ENCODE results near the gene RWDD3.

Gene RWDD3

DNA sequence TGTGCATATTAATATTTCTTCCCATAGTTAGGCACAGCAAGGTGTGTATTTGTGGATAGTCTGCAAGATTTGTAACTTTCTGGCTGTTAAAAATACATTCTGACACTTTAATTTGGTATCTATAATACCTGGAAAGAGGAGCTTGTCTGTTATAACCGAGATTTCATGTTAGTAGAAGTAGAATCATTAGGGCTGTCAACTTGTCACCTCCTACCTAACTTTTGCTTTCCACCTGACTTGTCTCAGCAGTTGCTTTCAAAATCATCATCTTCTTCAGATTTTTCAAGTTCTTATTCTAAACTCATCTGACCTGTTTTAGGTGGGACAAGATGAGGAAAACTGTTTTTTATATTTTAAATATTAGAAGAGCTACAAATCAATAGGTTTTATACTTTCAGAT is 11.0 kb downstream of the RWDD3 start:
- no peak for DNase-seq
- Histone ChIP-seq H4K5ac (ENCODE audit: low read length) (no peak overlapping the region), H3K79me2 (ENCODE audit: control insufficient read depth, insufficient read depth, low read length) (no peaks in the 10 kb centered on the region), H3K18ac (ENCODE audit: low read length) (no peak overlapping the region), H3K27me3 (ENCODE audit: insufficient read depth, low read length, poor library complexity) (no peaks in the 10 kb centered on the region), H3K56ac (ENCODE audit: low read length) (no peak overlapping the region), H3K4ac (ENCODE audit: low read depth, low read length) (no peak overlapping the region), H2AK5ac (ENCODE audit: low read length) (no peak overlapping the region), H3K23ac (ENCODE audit: low read length) (no peak overlapping the region), H3K4me3 (ENCODE audit: low read length) (no peak overlapping the region), H3K36me3 (ENCODE audit: control insufficient read depth, insufficient read depth, low read length) (peaks cover 1% of the 10 kb centered on the region), H3K9ac (ENCODE audit: low read length) (no peak overlapping the region), H3K27ac (ENCODE audit: low read depth, low read length) (no peak overlapping the region), H3K4me2 (ENCODE audit: low read length) (no peak overlapping the region), H2BK15ac (replicated peaks; ENCODE audit: low read depth) (no peak overlapping the region), H2BK5ac (ENCODE audit: low read length) (no peak overlapping the region), H3K79me1 (ENCODE audit: low read length) (peaks cover 5% of the 10 kb centered on the region), H3K4me1 (ENCODE audit: control insufficient read depth, low read depth, low read length) (peaks cover 1% of the 10 kb centered on the region), H2BK120ac (ENCODE audit: low read depth, low read length) (no peak overlapping the region), H4K8ac (ENCODE audit: low read depth, low read length) (no peak overlapping the region)
- no CpG with 5 or more reads among the region's 1 CpG for WGBS (ENCODE audit: extremely low coverage, insufficient coverage, low lambda C conversion rate)

DNA sequence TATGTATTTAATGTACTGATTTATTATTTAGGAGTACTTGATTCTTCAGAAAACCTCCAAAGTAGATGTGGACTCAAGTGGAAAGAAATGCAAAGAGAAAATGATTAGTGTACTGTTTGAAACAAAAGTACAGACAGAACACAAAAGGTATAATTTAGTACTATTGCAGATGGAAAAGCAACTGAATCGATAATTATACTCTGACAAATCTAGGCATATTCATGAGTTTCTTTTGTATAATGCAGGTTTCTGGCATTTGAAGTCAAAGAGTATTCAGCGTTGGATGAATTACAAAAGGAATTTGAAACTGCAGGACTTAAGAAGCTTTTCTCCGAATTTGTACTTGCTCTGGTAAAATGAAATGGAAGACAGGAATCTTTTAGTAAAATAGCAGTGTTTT is 12.5 kb downstream of the RWDD3 start:
- WGBS (ENCODE audit: extremely low coverage, insufficient coverage, low lambda C conversion rate): no CpG with 5 or more reads among the region's 3 CpGs

DNA sequence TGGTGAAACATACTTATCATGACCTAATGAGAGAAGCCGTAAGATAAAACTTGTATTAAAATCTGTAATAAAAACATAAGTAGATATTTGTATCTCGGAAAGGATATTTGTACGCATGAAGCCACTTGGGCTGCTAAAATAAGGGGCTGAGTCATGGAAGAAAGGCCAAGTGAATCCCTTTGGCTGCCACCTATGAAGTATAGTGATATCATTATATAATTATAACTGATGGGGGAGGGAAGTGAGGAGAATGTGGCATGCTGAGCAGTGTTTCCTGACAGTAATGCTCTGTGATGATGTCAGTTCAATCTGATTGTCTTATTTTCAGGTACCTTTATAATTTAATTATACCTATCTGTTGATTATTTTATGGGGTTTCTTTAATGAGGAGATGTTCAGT is 13.6 kb downstream of the RWDD3 start:
- Histone ChIP-seq H3K9ac (ENCODE audit: low read length) (no peak overlapping the region), H3K4me2 (ENCODE audit: low read length) (no peak overlapping the region), H3K27ac (ENCODE audit: low read depth, low read length) (no peak overlapping the region), H3K4me3 (ENCODE audit: low read length) (no peak overlapping the region), H2AK5ac (ENCODE audit: low read length) (no peak overlapping the region), H4K8ac (ENCODE audit: low read depth, low read length) (no peak overlapping the region), H2BK15ac (replicated peaks; ENCODE audit: low read depth) (no peak overlapping the region), H2BK5ac (ENCODE audit: low read length) (no peak overlapping the region), H3K23ac (ENCODE audit: low read length) (no peak overlapping the region), H3K27me3 (ENCODE audit: insufficient read depth, low read length, poor library complexity) (no peaks in the 10 kb centered on the region), H3K18ac (ENCODE audit: low read length) (no peak overlapping the region), H3K4me1 (ENCODE audit: control insufficient read depth, low read depth, low read length) (peaks cover 1% of the 10 kb centered on the region), H3K79me2 (ENCODE audit: control insufficient read depth, insufficient read depth, low read length) (no peaks in the 10 kb centered on the region), H2BK120ac (ENCODE audit: low read depth, low read length) (no peak overlapping the region), H3K79me1 (ENCODE audit: low read length) (no peaks in the 10 kb centered on the region), H3K36me3 (ENCODE audit: control insufficient read depth, insufficient read depth, low read length) (no peaks in the 10 kb centered on the region), H3K56ac (ENCODE audit: low read length) (no peak overlapping the region), H3K4ac (ENCODE audit: low read depth, low read length) (no peak overlapping the region), H4K5ac (ENCODE audit: low read length) (no peak overlapping the region)
- DNase-seq: no peak
- WGBS (ENCODE audit: extremely low coverage, insufficient coverage, low lambda C conversion rate): no CpG with 5 or more reads among the region's 3 CpGs

More for the DNA sequence above, 12.5 kb downstream of the RWDD3 start:
- no peak overlapping the region for H3K27ac ChIP-seq (ENCODE audit: low read depth, low read length)
- no peak overlapping the region for H3K9ac ChIP-seq (ENCODE audit: low read length)
- peaks cover 1% of the 10 kb centered on the region for H3K4me1 ChIP-seq (ENCODE audit: control insufficient read depth, low read depth, low read length)
- H2BK120ac ChIP-seq (ENCODE audit: low read depth, low read length): no peak overlapping the region
- H4K5ac ChIP-seq (ENCODE audit: low read length): no peak overlapping the region
- H3K4me2 ChIP-seq (ENCODE audit: low read length): no peak overlapping the region
- no peak overlapping the region for H2AK5ac ChIP-seq (ENCODE audit: low read length)
- no peak overlapping the region for H4K8ac ChIP-seq (ENCODE audit: low read depth, low read length)
- no peaks in the 10 kb centered on the region for H3K27me3 ChIP-seq (ENCODE audit: insufficient read depth, low read length, poor library complexity)
- no peak overlapping the region for H3K4ac ChIP-seq (ENCODE audit: low read depth, low read length)
- H3K36me3 ChIP-seq (ENCODE audit: control insufficient read depth, insufficient read depth, low read length): no peaks in the 10 kb centered on the region
- no peak overlapping the region for H3K4me3 ChIP-seq (ENCODE audit: low read length)
- H2BK15ac ChIP-seq (replicated peaks; ENCODE audit: low read depth): no peak overlapping the region
- no peaks in the 10 kb centered on the region for H3K79me2 ChIP-seq (ENCODE audit: control insufficient read depth, insufficient read depth, low read length)
- no peak overlapping the region for H2BK5ac ChIP-seq (ENCODE audit: low read length)
- no peak overlapping the region for H3K56ac ChIP-seq (ENCODE audit: low read length)
- DNase-seq: no peak
- H3K79me1 ChIP-seq (ENCODE audit: low read length): peaks cover under 1% of the 10 kb centered on the region
- no peak overlapping the region for H3K23ac ChIP-seq (ENCODE audit: low read length)
- no peak overlapping the region for H3K18ac ChIP-seq (ENCODE audit: low read length)

DNA sequence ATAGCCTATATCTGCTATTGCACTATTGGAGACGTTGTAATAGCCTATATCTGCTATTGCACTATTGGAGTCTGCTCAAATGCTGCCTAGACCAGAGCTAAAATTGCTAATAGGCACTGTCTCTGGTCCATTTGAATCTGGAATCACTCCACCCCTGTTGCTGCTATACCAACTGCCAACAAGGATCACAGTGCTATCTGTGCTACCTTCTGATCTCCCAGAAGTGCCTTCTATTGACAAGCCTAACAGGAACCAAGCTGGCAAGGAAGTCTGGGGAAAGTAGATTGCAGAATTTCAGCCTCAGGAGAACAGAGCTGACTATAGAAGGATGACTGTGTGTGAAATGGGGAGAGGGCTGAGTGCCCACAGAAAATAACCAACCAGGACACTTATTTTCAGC is 15.9 kb downstream of the RWDD3 start:
- Histone ChIP-seq H4K5ac (ENCODE audit: low read length) (no peak overlapping the region), H3K18ac (ENCODE audit: low read length) (no peak overlapping the region), H2BK120ac (ENCODE audit: low read depth, low read length) (no peak overlapping the region), H2BK15ac (replicated peaks; ENCODE audit: low read depth) (no peak overlapping the region), H3K4ac (ENCODE audit: low read depth, low read length) (no peak overlapping the region), H2BK5ac (ENCODE audit: low read length) (no peak overlapping the region), H3K36me3 (ENCODE audit: control insufficient read depth, insufficient read depth, low read length) (no peaks in the 10 kb centered on the region), H3K23ac (ENCODE audit: low read length) (no peak overlapping the region), H3K9ac (ENCODE audit: low read length) (no peak overlapping the region), H3K4me2 (ENCODE audit: low read length) (no peak overlapping the region), H3K27ac (ENCODE audit: low read depth, low read length) (no peak overlapping the region), H3K56ac (ENCODE audit: low read length) (no peak overlapping the region), H3K4me3 (ENCODE audit: low read length) (no peak overlapping the region), H4K8ac (ENCODE audit: low read depth, low read length) (no peak overlapping the region), H3K4me1 (ENCODE audit: control insufficient read depth, low read depth, low read length) (peaks cover 1% of the 10 kb centered on the region), H3K79me2 (ENCODE audit: control insufficient read depth, insufficient read depth, low read length) (no peaks in the 10 kb centered on the region), H3K27me3 (ENCODE audit: insufficient read depth, low read length, poor library complexity) (no peaks in the 10 kb centered on the region), H2AK5ac (ENCODE audit: low read length) (no peak overlapping the region), H3K79me1 (ENCODE audit: low read length) (no peaks in the 10 kb centered on the region)
- WGBS (ENCODE audit: extremely low coverage, insufficient coverage, low lambda C conversion rate): no CpG with 5 or more reads among the region's 1 CpG
- DNase-seq: no peak

DNA sequence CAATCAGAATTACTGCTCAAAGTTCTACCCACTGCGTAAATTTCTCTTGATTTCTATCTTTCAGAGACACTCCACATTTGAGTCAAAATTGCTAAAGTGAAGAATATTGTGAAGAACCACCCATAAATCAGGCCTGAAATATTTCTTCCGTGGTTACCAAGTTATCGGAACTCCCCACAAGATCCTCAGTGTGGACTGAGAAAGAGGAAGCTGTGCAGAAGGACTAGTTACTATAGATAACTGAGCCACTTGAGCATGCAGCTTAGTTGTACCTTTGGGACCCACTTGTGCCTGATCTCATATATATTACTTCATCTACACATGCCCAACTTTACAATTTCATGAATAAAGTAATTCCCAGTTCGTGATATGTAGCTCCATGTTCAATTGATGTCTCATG is 18.4 kb downstream of the RWDD3 start:
- no peak overlapping the region for H3K4me2 ChIP-seq (ENCODE audit: low read length)
- no peak overlapping the region for H3K23ac ChIP-seq (ENCODE audit: low read length)
- WGBS (ENCODE audit: extremely low coverage, insufficient coverage, low lambda C conversion rate): no CpG with 5 or more reads among the region's 4 CpGs
- H3K79me2 ChIP-seq (ENCODE audit: control insufficient read depth, insufficient read depth, low read length): no peaks in the 10 kb centered on the region
- H3K56ac ChIP-seq (ENCODE audit: low read length): no peak overlapping the region
- no peak for DNase-seq
- no peak overlapping the region for H4K8ac ChIP-seq (ENCODE audit: low read depth, low read length)
- no peak overlapping the region for H2BK120ac ChIP-seq (ENCODE audit: low read depth, low read length)
- no peak overlapping the region for H2BK15ac ChIP-seq (replicated peaks; ENCODE audit: low read depth)
- no peak overlapping the region for H3K27ac ChIP-seq (ENCODE audit: low read depth, low read length)
- H3K4ac ChIP-seq (ENCODE audit: low read depth, low read length): no peak overlapping the region
- no peaks in the 10 kb centered on the region for H3K27me3 ChIP-seq (ENCODE audit: insufficient read depth, low read length, poor library complexity)
- H3K4me1 ChIP-seq (ENCODE audit: control insufficient read depth, low read depth, low read length): peaks cover 1% of the 10 kb centered on the region
- no peak overlapping the region for H3K18ac ChIP-seq (ENCODE audit: low read length)
- no peak overlapping the region for H3K4me3 ChIP-seq (ENCODE audit: low read length)
- no peak overlapping the region for H2BK5ac ChIP-seq (ENCODE audit: low read length)
- no peaks in the 10 kb centered on the region for H3K79me1 ChIP-seq (ENCODE audit: low read length)
- no peak overlapping the region for H4K5ac ChIP-seq (ENCODE audit: low read length)
- no peaks in the 10 kb centered on the region for H3K36me3 ChIP-seq (ENCODE audit: control insufficient read depth, insufficient read depth, low read length)
- no peak overlapping the region for H2AK5ac ChIP-seq (ENCODE audit: low read length)
- no peak overlapping the region for H3K9ac ChIP-seq (ENCODE audit: low read length)

DNA sequence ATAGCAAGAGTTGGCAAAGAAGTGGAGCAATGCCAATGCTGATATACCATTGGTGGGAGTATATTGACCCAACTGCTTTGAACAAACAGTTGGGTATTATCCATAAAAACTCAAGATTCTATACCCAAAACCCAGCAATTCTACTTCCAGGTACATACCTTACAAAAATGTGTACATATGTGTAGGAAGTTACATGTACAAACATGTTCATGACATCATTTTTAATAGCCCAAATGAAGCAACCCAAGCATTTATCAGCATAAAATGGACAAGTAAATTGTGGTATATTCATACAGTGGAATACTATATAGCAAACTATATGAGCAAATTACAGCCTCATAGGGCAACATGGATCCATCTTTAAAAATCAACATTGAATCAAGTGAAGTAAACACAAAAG is 20.9 kb downstream of the RWDD3 start:
- Histone ChIP-seq H2BK5ac (ENCODE audit: low read length) (no peak overlapping the region), H3K4me2 (ENCODE audit: low read length) (no peak overlapping the region), H3K27ac (ENCODE audit: low read depth, low read length) (no peak overlapping the region), H3K4me1 (ENCODE audit: control insufficient read depth, low read depth, low read length) (no peaks in the 10 kb centered on the region), H3K4me3 (ENCODE audit: low read length) (no peak overlapping the region), H3K27me3 (ENCODE audit: insufficient read depth, low read length, poor library complexity) (no peaks in the 10 kb centered on the region), H3K9ac (ENCODE audit: low read length) (no peak overlapping the region), H2BK120ac (ENCODE audit: low read depth, low read length) (no peak overlapping the region), H3K56ac (ENCODE audit: low read length) (no peak overlapping the region), H3K36me3 (ENCODE audit: control insufficient read depth, insufficient read depth, low read length) (no peaks in the 10 kb centered on the region), H3K18ac (ENCODE audit: low read length) (no peak overlapping the region), H2BK15ac (replicated peaks; ENCODE audit: low read depth) (no peak overlapping the region), H2AK5ac (ENCODE audit: low read length) (no peak overlapping the region), H3K4ac (ENCODE audit: low read depth, low read length) (no peak overlapping the region), H4K8ac (ENCODE audit: low read depth, low read length) (no peak overlapping the region), H3K79me1 (ENCODE audit: low read length) (no peaks in the 10 kb centered on the region), H3K79me2 (ENCODE audit: control insufficient read depth, insufficient read depth, low read length) (no peaks in the 10 kb centered on the region), H4K5ac (ENCODE audit: low read length) (no peak overlapping the region), H3K23ac (ENCODE audit: low read length) (no peak overlapping the region)
- no peak for DNase-seq

Measured in mesendoderm (in vitro differentiated cells).